Dedifferentiated amniotic fluid mesenchymal stem cell (primary cell): ENCODE measurements around the gene MOB3A.

Source experiments
- DNase-seq: peaks from one replicate; pipeline ENCODE4 v3.0.0-alpha.2; 2016; ENCODE audit errors: extremely low spot score

The MOB3A gene

GRCh38 chr19:2123682-2124387 lies 27.7 kb upstream of the MOB3A start:
- DNase-seq: no peak

GRCh38 chr19:2122982-2123381 lies 26.9 kb upstream of the MOB3A start:
- no peak for DNase-seq

GRCh38 chr19:2122251-2122650 lies 26.1 kb upstream of the MOB3A start:
- DNase-seq: no peak

GRCh38 chr19:2121416-2122051 lies 25.4 kb upstream of the MOB3A start:
- DNase-seq: no peak

GRCh38 chr19:2120821-2121220 lies 24.7 kb upstream of the MOB3A start:
- DNase-seq: no peak

- no peak for DNase-seq
These were observed 24.0 kb upstream of the MOB3A start for GRCh38 chr19:2119921-2120785.

GRCh38 chr19:2118438-2118837 lies 22.3 kb upstream of the MOB3A start:
- DNase-seq: no peak

GRCh38 chr19:2117215-2117960 lies 21.3 kb upstream of the MOB3A start:
- no peak for DNase-seq

- no peak for DNase-seq
These were observed 20.4 kb upstream of the MOB3A start for GRCh38 chr19:2116507-2116906.

- DNase-seq: no peak
These were observed 19.8 kb upstream of the MOB3A start for GRCh38 chr19:2115911-2116426.

GRCh38 chr19:2115324-2115723 lies 19.2 kb upstream of the MOB3A start:
- DNase-seq: no peak

DNA sequence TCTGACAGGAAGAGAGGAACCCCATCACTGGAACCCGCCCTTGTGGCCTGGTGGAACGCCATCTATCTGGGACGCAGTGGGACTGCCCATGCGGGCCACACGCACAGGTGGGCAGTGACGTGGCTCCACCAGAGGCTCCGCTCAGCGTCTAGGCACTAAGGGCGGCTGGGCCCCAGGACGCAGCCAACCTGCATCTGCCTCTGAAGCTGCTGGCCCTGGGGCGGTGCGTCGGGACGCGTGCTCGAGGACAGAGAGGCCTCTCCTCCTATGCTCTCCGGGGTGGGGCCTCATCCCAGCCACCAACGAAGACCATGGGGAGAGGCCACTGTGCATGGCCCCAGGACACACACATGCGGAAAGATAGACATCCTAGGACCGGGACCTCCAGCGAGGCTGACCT lies 18.7 kb upstream of the MOB3A start:
- DNase-seq: no peak

GRCh38 chr19:2114218-2114617 lies 18.1 kb upstream of the MOB3A start:
- no peak for DNase-seq

GRCh38 chr19:2113439-2114211 lies 17.5 kb upstream of the MOB3A start:
- DNase-seq: no peak

- DNase-seq: no peak
These were observed 16.6 kb upstream of the MOB3A start for GRCh38 chr19:2112516-2113320.

- DNase-seq: no peak
These were observed 15.8 kb upstream of the MOB3A start for GRCh38 chr19:2111886-2112285.

GRCh38 chr19:2111425-2111824 lies 15.3 kb upstream of the MOB3A start:
- DNase-seq: no peak

- DNase-seq: no peak
These were observed 14.7 kb upstream of the MOB3A start for GRCh38 chr19:2110822-2111221.

GRCh38 chr19:2109046-2109864 lies 13.1 kb upstream of the MOB3A start:
- no peak for DNase-seq
